H9 (cell line): Measurements from ENCODE around the gene SSB. TPM values are rescaled to one million over a fixed set of nuclear protein-coding genes. Genes with fewer than 3 reads are reported as not detected.

Experiments used
- DNase-seq: peaks from one replicate; pipeline ENCODE4 v3.0.0-alpha.2; 2017
- H2AFZ ChIP-seq: one replicate; pipeline ENCODE4 v1.6.1; 2013; ENCODE audit warnings: mild to moderate bottlenecking, low read length, control low read depth, moderate library complexity
- H2AK5ac ChIP-seq: 2 replicates; pipeline ENCODE4 v1.6.1; 2013; ENCODE audit warnings: low read length, control low read depth, mixed read lengths; ENCODE audit not compliant: insufficient read length
- H2BK120ac ChIP-seq: one replicate; pipeline ENCODE4 v1.6.1; 2013; ENCODE audit warnings: low read depth, mild to moderate bottlenecking, low read length, control low read depth, inconsistent platforms; ENCODE audit not compliant: poor library complexity, severe bottlenecking
- H2BK12ac ChIP-seq: 2 replicates; pipeline ENCODE4 v1.6.1; 2013; ENCODE audit warnings: low read length, control low read depth, mixed read lengths, low read depth; ENCODE audit not compliant: insufficient read length
- H2BK15ac ChIP-seq: 2 replicates; pipeline ENCODE4 v1.6.1; 2013; ENCODE audit warnings: low read depth, low read length, control low read depth
- H2BK20ac ChIP-seq: one replicate; pipeline ENCODE4 v1.6.1; 2013; ENCODE audit warnings: low read depth, mild to moderate bottlenecking, low read length, control low read depth, inconsistent platforms; ENCODE audit not compliant: poor library complexity, severe bottlenecking
- H2BK5ac ChIP-seq: 2 replicates; pipeline ENCODE4 v1.6.1; 2013; ENCODE audit warnings: low read length, control low read depth, mixed read lengths; ENCODE audit not compliant: insufficient read length
- H3K14ac ChIP-seq: 2 replicates; pipeline ENCODE4 v1.6.1; 2013; ENCODE audit warnings: low read length, control low read depth; ENCODE audit not compliant: insufficient read depth
- H3K18ac ChIP-seq: 2 replicates; pipeline ENCODE4 v1.6.1; 2013; ENCODE audit warnings: low read depth, mild to moderate bottlenecking, mixed read lengths, low read length, control low read depth; ENCODE audit not compliant: insufficient read length
- H3K23ac ChIP-seq: 2 replicates; pipeline ENCODE4 v1.6.1; 2013; ENCODE audit warnings: low read length, control low read depth, mixed read lengths, low read depth; ENCODE audit not compliant: insufficient read length
- H3K23me2 ChIP-seq: 2 replicates; pipeline ENCODE4 v1.6.1; 2013; ENCODE audit warnings: low read depth, mild to moderate bottlenecking, mixed read lengths, low read length, control low read depth; ENCODE audit not compliant: insufficient read length, poor library complexity, severe bottlenecking
- H3K27ac ChIP-seq: 2 replicates; pipeline ENCODE4 v1.5.1; 2013; ENCODE audit warnings: low read length, control low read depth, mixed read lengths, low read depth; ENCODE audit not compliant: insufficient read length
- H3K27me3 ChIP-seq: 2 replicates; pipeline ENCODE4 v1.6.1; 2013; ENCODE audit warnings: low read length, control low read depth, inconsistent platforms; ENCODE audit not compliant: insufficient read depth
- H3K4ac ChIP-seq: 2 replicates; pipeline ENCODE4 v1.6.1; 2013; ENCODE audit warnings: low read depth, mild to moderate bottlenecking, control low read depth, inconsistent platforms, low read length, moderate library complexity
- H3K4me1 ChIP-seq: 2 replicates; pipeline ENCODE4 v1.6.1; 2013; ENCODE audit warnings: low read length, control low read depth, inconsistent platforms; ENCODE audit not compliant: insufficient read depth
- H3K4me2 ChIP-seq: 2 replicates; pipeline ENCODE4 v1.6.1; 2013; ENCODE audit warnings: low read length, control low read depth, mixed read lengths; ENCODE audit not compliant: insufficient read length, insufficient read depth
- H3K56ac ChIP-seq: 2 replicates; pipeline ENCODE4 v1.6.1; 2013; ENCODE audit warnings: low read depth, mild to moderate bottlenecking, mixed read lengths, low read length, control low read depth; ENCODE audit not compliant: insufficient read length
- H3K79me1 ChIP-seq: 2 replicates; pipeline ENCODE4 v1.6.1; 2013; ENCODE audit warnings: low read depth, mild to moderate bottlenecking, moderate library complexity, low read length, control low read depth, inconsistent platforms; ENCODE audit not compliant: insufficient read depth, poor library complexity, severe bottlenecking
- H3K79me2 ChIP-seq: 2 replicates; pipeline ENCODE4 v1.6.1; 2013; ENCODE audit warnings: low read length, control low read depth, inconsistent platforms; ENCODE audit not compliant: insufficient read depth
- H3K9ac ChIP-seq: 2 replicates; pipeline ENCODE4 v1.6.1; 2013; ENCODE audit warnings: low read length, control low read depth, mixed read lengths; ENCODE audit not compliant: insufficient read length; ENCODE audit errors: extremely low read depth
- H3K9me3 ChIP-seq: one replicate; pipeline ENCODE4 v1.6.1; 2013; ENCODE audit warnings: low read depth, low read length, inconsistent platforms; ENCODE audit not compliant: control insufficient read depth
- H3T11ph ChIP-seq: one replicate; pipeline ENCODE4 v1.6.1; 2013; ENCODE audit warnings: mild to moderate bottlenecking, low read length, control low read depth, inconsistent platforms
- H4K20me1 ChIP-seq: one replicate; pipeline ENCODE4 v1.6.1; 2013; ENCODE audit not compliant: control insufficient read depth, insufficient read length, insufficient read depth
- H4K5ac ChIP-seq: 2 replicates; pipeline ENCODE4 v1.6.1; 2013; ENCODE audit warnings: low read depth, mild to moderate bottlenecking, mixed read lengths, low read length, control low read depth; ENCODE audit not compliant: insufficient read length
- H4K8ac ChIP-seq: replicated peaks from 2 replicates; pipeline ENCODE4 v1.6.1; 2013; ENCODE audit warnings: low read length, control low read depth, mixed read lengths, low read depth; ENCODE audit not compliant: insufficient read length
- H4K91ac ChIP-seq: 2 replicates; pipeline ENCODE4 v1.6.1; 2013; ENCODE audit warnings: low read depth, mild to moderate bottlenecking, moderate library complexity, mixed read lengths, low read length, control low read depth; ENCODE audit not compliant: insufficient read length
- H3K27ac Mint-ChIP-seq, 3 experiments: 2 replicates in 2 of 3; 3 replicates in 1 of 3; pipeline ENCODE4 v1.8.0; 2020 to 2021; ENCODE audit warnings: mixed read lengths in 3 of 3, mild to moderate bottlenecking in 1 of 3, moderate library complexity in 1 of 3
- H3K27me3 Mint-ChIP-seq: 2 replicates; pipeline ENCODE4 v1.8.0; 2021; ENCODE audit warnings: low read depth, mild to moderate bottlenecking, moderate library complexity, mixed read lengths
- H3K36me3 Mint-ChIP-seq, 3 experiments: 2 replicates in 2 of 3; 3 replicates in 1 of 3; pipeline ENCODE4 v1.8.0; 2020 to 2021; ENCODE audit warnings: low read depth in 3 of 3, mixed read lengths in 3 of 3; ENCODE audit not compliant: insufficient read depth in 1 of 3
- H3K4me1 Mint-ChIP-seq, 2 experiments: 2 replicates each; pipeline ENCODE4 v1.8.0; 2020; ENCODE audit warnings: mixed read lengths in 2 of 2
- H3K4me3 Mint-ChIP-seq, 2 experiments: 2 replicates in 1 of 2; 3 replicates in 1 of 2; pipeline ENCODE4 v1.8.0; 2020 to 2021; ENCODE audit warnings: mild to moderate bottlenecking in 2 of 2, mixed read lengths in 2 of 2, moderate library complexity in 1 of 2
- H3K9me3 Mint-ChIP-seq, 2 experiments: 2 replicates in 1 of 2; 3 replicates in 1 of 2; pipeline ENCODE4 v1.8.0; 2020; ENCODE audit warnings: mild to moderate bottlenecking in 2 of 2, mixed read lengths in 2 of 2, moderate library complexity in 1 of 2
- WGBS: extraction: QIAGEN DNeasy Blood & Tissue Kit; methylation state at CpG from one replicate; pipeline ENCODE4 v1.1.7; 2013; ENCODE audit warnings: missing lambda C conversion rate, low lambda C conversion rate, mixed read lengths; ENCODE audit not compliant: insufficient read length; ENCODE audit errors: extremely low coverage; 5-methylcytosine and 5-hydroxymethylcytosine counted together
- total RNA-seq: library from RNA; stranded (reverse); gene quantifications from 2 replicates; pipeline ENCODE4 v1.2.1, GENCODE V29; 2021
- TF ChIP-seq, protein P1 (sequence below): fragments of 200-600 bp; sonication (generic); conservative IDR thresholded peaks from 3 replicates; pipeline ENCODE4 v1.8.0; 2021; ENCODE audit warnings: antibody characterized with exemption, mild to moderate bottlenecking

Gene SSB
- total RNA-seq, 1 experiment from 2014 or later, result 248 TPM

DNA sequence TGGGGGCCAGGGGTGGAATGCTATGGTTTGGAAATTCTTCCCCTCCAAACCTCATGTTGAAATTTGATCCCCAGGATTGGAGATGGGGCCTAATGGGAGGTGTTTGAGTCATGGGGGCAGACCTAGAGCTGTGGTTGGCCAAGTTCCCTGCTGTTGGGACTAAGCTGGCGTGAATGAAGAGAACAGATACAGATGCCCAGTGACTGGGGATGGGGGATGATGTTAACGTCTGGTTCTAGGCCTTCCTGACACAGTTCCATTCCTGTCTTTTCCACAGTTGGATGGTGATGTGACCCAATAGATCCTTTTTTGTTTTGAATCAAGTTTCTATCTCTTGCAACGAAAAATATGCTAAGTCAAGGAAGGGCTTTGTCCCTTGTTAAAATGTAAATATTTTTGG is 41.3 kb upstream of the SSB start:
- no peaks in the 10 kb centered on the region for H3K23me2 ChIP-seq
- no peak overlapping the region for H3K56ac ChIP-seq
- H3K79me1 ChIP-seq, result no peaks in the 10 kb centered on the region
- H3K9ac ChIP-seq, result no peak overlapping the region
- peaks cover 0 to 9% of the 10 kb centered on the region in 2 experiments; a peak in 2 of 4 replicates for H3K4me1 Mint-ChIP-seq
- peaks cover 23 to 28% (median 26%) of the 10 kb centered on the region in 3 experiments for H3K36me3 Mint-ChIP-seq
- H4K8ac ChIP-seq, result no peak overlapping the region
- H4K5ac ChIP-seq, result no peak overlapping the region
- no peak for DNase-seq
- no peaks in the 10 kb centered on the region for H3K4me1 ChIP-seq
- H3T11ph ChIP-seq, result no peak overlapping the region
- no peak overlapping the region; the same call in 1 of the 2 replicates for H3K14ac ChIP-seq
- H3K18ac ChIP-seq, result no peak overlapping the region
- no peak overlapping the region for H3K4me2 ChIP-seq
- no peak overlapping the region for H2BK120ac ChIP-seq
- H3K4ac ChIP-seq, result no peak overlapping the region
- H3K9me3 ChIP-seq, result no peaks in the 10 kb centered on the region
- no CpG with 5 or more reads among the region's 3 CpGs for WGBS
- no peak overlapping the region for H2BK20ac ChIP-seq
- H2AK5ac ChIP-seq, result no peak overlapping the region
- peaks cover 7 to 20% of the 10 kb centered on the region in 2 experiments; a peak in 4 of 5 replicates for H3K9me3 Mint-ChIP-seq
- no peak overlapping the region for H2AFZ ChIP-seq
- no peaks in the 10 kb centered on the region for H3K27me3 Mint-ChIP-seq
- no peaks in the 10 kb centered on the region for H3K27me3 ChIP-seq
- no peak overlapping the region for H2BK15ac ChIP-seq
- no peak overlapping the region for H3K4me3 Mint-ChIP-seq
- H2BK12ac ChIP-seq, result no peak overlapping the region
- no peaks in the 10 kb centered on the region for H3K79me2 ChIP-seq
- TF ChIP-seq, protein P1, sequence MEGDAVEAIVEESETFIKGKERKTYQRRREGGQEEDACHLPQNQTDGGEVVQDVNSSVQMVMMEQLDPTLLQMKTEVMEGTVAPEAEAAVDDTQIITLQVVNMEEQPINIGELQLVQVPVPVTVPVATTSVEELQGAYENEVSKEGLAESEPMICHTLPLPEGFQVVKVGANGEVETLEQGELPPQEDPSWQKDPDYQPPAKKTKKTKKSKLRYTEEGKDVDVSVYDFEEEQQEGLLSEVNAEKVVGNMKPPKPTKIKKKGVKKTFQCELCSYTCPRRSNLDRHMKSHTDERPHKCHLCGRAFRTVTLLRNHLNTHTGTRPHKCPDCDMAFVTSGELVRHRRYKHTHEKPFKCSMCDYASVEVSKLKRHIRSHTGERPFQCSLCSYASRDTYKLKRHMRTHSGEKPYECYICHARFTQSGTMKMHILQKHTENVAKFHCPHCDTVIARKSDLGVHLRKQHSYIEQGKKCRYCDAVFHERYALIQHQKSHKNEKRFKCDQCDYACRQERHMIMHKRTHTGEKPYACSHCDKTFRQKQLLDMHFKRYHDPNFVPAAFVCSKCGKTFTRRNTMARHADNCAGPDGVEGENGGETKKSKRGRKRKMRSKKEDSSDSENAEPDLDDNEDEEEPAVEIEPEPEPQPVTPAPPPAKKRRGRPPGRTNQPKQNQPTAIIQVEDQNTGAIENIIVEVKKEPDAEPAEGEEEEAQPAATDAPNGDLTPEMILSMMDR, result no peak
- H3K23ac ChIP-seq, result no peak overlapping the region
- no peak overlapping the region for H2BK5ac ChIP-seq
- no peak overlapping the region for H3K27ac ChIP-seq
- H4K20me1 ChIP-seq, result no peaks in the 10 kb centered on the region
- H3K27ac Mint-ChIP-seq, result peak overlapping the region in 1 of 3 experiments; percentile 9; a peak in 1 of 7 replicates
- H4K91ac ChIP-seq, result no peak overlapping the region
